GM19468 (cell line): ENCODE results near the gene TNFSF9.

Source experiments
- ATAC-seq: cut with Tn5 transposase; IDR thresholded peaks from one replicate; pipeline ENCODE4 v1.9.1; 2021; ENCODE audit warnings: mild to moderate bottlenecking, moderate library complexity, moderate number of reproducible peaks; ENCODE audit not compliant: unreplicated experiment; ENCODE audit errors: extremely low read depth

TNFSF9 gene, protein sequence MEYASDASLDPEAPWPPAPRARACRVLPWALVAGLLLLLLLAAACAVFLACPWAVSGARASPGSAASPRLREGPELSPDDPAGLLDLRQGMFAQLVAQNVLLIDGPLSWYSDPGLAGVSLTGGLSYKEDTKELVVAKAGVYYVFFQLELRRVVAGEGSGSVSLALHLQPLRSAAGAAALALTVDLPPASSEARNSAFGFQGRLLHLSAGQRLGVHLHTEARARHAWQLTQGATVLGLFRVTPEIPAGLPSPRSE

DNA sequence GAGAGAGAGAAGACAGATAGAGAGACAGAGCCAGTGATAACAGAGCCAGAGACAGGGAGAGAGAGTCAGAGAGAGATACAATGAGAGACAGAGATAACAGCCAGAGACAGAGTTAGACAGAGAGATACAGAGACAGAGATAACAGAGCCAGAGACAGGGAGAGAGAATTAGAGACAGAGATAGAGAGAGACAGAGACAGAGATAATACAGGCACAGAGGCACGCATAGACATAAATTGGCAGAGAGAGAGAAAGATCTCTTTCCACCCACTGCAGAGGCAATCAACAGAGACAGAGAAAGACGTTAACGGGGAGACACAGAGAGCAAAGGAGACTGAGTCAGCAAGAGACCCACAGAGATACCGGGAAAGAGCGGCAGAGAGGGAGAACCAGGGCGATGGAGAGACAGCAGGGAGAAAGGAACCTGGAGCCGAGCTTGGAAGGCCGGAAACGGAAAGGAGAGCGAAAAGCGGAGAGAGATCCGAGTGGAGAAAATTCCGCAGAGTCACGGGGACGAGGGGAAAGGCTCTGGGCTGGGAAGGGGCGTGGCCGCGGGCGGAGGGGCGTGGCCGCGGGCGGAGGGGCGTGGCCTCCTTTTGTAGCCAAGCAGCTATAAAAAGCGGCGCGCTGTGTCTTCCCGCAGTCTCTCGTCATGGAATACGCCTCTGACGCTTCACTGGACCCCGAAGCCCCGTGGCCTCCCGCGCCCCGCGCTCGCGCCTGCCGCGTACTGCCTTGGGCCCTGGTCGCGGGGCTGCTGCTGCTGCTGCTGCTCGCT, at the start of gene TNFSF9:
TNFSF9 (plus strand) TSS at position 641 of the 777 bp plus-strand sequence; CDS start at position 652, 11 bp downstream.
- no peak for ATAC-seq

DNA sequence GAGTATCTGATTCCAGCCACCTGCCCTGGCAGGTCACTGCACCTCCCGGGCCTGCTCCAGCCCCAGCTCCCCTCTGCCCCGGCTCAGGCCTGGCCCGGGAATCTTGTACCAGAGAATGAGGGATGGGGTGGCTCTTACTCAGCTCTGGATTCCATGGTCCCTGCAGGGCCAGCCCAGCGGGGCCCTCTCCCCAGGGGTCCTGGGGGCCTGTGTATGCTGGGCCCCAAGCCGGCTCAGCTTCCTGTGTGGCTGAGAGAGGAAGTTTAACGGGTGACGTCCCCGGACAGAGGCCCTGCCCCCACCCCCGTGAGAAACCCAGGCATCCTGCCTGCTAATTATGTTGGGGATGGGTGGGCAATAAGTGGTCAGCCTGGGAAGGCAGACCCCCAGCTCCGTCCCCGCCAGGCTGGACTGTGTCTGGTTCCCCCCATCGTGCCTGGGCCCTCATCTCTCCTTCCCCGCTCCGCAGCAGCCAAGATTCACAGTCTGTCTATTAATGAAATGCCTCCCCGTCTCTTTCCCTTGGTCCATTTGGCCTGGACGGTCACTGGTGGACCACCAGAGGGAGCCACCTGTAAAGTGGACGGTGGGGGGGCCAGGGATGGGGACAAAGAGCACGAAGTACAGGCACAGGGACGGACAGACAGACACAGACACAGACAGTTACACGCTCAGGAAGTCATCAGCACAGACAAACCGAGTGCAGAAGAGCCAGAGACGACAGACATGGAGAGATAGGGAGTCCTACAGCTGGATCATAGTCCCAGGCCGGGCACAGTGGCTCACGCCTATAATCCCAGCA, 49.1 kb upstream of the TNFSF9 start, which contains the start of gene DENND1C:
DENND1C (minus strand) TSS at position 247 of the 802 bp plus-strand sequence; CDS start at position 155, 92 bp downstream.
- ATAC-seq = peak; percentile 32

DNA sequence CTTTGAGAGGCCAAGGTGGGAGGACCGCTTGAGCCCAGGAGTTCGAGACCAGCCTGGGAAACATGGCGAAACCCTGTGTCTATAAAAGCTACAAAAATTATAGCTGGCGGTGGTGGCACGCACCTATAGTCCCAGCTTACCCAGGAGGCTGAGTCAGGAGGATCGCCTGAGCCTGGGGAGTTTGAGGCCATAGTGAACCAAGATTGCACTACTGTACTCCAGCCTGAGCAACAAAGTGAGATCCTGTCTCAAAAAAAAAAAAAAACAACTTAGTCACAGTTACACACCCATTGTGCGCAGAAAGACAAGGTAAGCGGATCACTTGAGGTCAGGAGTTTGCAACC, 48.5 kb upstream of the TNFSF9 start:
- no peak for ATAC-seq

DNA sequence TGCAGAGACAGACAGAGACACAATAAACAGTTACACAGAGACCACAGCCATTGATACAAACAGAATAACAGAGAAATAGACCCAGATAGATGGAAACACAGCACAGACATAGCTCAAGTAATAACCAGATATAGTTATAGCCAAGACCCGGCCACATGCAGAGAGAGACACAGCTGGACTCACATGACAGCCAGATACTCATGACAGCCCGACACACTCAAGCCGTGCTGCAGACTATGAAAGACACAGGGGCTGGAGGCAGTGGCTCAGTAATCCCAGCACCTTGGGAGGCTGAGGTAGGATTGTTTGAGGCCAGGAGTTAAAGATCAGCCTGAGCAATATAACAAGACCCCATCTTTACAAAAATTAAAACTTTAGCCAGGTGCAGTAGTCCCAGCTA, 47.6 kb upstream of the TNFSF9 start:
- no peak for ATAC-seq

DNA sequence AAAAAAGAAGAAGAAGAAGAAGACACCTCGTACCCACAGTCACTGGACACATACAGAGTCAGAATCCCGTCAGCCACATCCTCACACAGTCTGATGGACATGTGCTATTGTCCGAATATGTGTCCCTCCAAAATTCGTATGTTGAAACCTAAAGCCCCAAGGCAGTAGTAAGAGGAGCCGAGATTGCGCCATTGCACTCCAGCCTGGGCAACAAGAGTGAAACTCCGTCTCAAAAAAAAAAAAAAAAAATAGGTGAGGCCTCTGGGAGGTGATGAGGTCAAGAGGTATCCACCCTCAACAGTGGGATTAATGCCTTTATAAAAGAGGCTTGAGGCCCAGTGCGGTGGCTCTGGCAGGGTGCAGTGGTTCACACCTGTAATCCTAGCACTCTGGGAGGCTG, 46.6 kb upstream of the TNFSF9 start:
- no peak for ATAC-seq

DNA sequence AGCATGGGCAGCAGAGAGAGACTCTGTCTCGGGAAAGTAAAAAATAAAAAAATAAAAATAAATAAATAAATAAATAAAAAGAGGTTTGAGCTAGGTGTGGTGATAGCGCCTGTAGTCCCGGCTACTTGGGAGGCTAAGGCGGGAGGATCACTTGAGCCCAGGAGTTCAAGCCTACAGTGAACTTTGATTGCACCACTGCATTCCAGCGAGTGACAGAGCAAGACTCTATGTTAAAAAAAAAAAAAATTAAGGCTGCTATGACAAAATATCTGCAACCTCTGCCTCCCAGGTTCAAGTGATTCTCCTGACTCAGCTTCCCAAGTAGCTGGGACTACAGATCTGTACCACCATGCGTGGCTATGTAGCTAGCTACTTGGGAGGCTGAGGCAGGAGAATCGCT, 46.0 kb upstream of the TNFSF9 start:
- no peak for ATAC-seq

DNA sequence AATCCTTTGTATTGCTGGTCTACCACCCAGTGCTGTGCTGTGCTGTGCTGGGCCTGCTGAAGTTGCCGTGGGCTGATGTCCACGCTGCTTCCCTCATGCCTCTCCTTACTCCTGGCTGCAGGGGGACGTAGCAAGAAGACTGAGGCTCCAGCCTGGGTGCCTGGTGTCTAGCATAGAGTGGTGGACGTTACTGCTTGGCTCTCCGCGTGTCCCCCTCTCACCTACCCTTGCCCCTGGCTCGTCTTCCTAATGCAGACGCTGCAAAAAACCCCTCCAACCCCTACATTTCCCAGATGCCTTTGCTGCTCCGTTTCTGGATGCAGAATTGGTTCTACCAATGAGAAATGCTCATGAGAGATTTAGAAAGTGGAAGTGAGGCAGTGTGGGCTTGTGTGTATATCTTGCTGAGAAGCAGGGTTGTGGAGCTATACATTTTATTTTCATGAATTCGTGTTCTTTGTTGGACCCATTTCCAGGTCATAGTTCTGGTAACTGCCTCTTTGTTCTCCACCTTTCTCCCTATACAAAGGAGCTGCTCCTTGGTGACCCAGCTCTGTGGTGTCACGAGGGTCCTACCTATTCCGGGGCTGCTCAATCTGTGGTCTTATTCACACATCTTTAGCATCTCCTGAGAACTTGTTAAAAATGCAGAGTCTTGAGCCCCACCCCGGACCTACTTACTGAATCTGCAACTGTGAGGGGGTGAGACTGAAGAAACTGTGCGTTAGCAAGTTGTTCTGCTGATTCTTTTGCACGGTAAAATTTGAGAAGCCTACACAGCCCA, 41.4 kb upstream of the TNFSF9 start:
- ATAC-seq = no peak

DNA sequence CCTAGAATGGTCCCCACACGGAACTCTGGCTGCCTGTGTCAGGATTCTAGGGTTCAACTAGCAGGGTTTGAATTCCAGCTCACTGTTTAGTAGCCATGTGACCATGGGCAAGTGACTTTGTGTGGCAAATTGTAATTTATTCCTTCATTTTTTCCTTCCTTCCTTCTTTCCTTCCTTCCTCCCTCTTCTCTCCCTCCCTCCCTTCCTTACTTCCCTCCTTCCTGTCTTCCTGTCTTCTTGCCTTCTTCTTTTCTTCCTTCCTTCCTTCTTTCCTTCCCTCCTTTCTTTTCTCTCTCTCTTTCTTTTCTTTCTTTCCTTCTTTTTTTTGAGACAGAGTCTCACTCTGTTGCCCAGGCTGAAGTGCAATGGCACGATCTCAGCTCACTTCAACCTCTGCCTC, 40.7 kb upstream of the TNFSF9 start:
- no peak for ATAC-seq

DNA sequence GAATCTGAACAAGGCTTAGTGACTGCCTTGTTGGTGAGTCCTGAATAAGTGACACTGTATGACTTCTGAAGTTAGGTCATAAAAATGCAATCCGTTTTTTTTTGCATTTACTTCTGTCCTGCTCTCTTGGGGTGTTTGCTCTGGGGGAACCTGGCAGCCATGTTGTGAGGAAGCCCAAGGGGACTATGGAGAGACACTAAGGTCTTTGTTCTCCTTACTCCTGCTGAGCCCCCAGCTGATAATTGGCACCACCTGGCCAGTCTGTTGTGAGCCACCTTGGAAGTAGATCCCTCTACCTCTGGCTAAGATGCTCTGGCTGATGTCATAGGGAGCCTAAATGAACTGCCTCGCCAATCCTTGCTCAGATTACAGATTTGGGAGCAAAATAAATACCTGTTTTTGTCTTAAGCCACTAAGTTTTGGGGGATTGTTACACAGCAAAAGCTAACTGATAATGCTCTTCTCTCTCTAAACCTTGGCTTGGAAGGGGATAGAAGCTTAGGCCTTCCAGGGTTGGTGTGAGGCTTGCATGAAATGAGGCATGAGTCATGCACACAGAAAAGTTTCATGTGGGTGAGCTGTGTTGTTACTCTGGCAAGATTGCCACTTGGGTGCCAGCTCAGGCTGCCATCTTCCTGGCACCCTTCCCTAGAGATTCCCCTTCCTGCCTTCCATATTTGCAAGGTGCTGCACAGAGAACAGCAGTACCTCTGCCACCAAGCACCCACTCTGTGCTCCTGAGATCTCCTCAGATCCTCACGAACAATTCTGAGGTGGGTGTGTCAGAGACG, 38.8 kb upstream of the TNFSF9 start:
- ATAC-seq = no peak

DNA sequence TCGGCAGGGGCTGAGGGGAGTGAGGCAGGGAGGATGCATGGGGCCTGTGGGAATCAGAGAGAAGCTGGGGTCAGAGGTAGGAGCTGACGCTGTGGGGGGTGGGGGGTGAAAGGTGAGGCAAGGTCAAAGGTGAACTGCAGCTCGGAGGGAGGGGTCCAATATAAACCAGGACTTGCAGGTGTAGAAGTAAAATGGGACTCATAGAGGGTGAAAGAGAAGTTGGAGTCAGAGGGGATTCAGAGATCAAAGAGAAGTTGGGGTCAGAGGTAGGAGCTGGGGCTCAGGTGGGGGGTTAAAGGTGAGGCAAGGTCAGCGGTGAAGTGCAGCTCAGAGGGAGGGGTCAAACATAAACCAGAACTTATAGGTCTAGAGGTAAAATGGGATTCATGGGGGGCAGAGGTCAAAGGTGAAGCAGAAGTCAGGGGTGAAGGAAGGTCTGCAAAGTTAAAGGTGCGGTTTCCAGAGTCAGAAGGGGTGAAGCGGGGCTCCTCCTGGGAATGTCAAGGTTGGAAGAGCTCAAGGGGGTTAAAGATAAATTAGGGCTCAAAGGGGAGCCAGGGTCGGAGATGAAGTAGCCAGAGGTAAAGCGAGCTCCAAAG, 36.3 kb upstream of the TNFSF9 start:
- no peak for ATAC-seq

DNA sequence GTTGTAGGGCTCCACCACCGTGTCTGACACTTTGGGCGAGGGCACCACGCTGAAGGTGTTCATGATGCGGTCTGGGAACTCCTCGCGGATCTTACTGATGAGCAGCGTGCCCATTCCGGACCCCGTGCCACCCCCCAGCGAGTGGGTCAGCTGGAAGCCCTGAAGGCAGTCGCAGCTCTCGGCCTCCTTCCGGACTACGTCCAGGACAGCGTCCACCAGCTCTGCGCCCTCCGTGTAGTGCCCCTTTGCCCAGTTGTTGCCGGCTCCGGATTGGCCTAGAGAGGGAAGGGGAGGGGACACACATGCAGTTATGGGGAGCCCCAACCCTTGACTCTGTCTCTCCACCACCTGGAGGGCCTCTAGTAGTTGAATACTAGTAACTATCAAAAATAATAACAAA, 34.9 kb upstream of the TNFSF9 start:
- ATAC-seq = no peak

DNA sequence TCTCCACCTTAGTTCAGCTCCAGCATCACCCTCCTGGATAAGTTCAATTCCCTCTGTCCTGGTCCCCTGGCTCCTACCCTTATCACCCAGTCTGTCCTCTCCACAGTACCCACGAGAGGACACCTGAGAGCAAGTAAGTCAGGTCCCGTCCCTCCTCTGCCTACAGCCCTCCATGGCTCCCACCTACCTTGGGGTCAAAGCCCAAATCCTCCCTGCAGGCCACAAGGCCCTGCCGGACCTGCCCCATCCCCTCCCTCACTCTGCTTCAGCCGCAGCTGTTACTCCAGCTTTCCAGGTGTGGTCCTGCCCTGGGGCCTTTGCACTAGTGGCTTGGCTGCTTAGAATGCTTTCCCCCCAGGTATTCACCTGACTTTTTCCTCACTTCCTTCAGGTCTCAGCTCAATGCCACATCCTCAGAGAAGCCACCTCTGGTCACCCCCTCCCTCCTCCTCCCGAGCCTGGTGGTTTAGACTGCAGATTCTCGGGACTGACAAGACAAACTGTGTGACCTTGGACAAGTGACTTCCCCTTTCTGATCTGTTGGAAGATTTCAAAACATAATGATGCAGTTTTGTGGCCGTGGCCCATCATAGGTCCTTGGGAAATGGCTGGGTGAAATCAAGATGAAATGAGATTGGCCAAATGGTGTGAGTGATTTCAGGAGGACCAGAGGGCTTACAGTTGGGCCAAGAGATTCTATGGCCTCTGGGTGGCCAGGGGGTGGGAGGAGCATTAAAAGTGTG, 32.4 kb upstream of the TNFSF9 start:
- no peak for ATAC-seq

DNA sequence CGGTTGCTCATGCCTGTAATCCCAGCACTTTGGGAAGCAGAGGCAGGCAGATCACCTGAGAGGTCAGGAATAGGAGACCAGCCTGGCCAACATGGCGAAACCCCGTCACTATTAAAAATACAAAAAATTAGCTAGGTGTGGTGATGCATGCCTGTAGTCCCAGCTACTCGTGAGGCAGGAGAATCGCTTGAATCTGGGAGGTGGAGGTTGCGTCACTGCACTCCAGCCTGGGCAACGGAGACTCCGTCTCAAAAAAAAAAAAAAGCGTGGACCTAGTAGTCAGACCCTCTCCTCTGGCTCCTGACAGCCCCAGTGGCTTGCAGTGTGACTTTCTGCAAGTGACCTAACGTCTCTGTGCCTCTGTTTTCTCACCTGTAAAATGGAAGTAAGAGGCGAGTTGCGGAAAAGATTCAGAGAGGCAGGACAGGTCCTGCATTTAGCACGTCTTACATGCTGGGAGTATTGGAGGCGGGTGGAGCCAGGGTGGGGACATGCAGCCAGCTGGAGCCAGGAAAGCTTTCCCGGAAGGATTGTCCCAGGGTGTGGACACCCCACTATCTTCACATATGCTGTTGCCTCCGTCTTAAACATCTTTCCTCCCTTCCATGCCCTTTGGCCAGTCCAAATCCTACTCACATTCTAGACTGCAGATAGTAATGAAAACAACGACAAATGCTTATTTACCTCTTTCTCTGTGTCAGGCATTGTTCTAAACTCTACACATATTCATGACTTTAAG, 31.6 kb upstream of the TNFSF9 start:
- no peak for ATAC-seq

DNA sequence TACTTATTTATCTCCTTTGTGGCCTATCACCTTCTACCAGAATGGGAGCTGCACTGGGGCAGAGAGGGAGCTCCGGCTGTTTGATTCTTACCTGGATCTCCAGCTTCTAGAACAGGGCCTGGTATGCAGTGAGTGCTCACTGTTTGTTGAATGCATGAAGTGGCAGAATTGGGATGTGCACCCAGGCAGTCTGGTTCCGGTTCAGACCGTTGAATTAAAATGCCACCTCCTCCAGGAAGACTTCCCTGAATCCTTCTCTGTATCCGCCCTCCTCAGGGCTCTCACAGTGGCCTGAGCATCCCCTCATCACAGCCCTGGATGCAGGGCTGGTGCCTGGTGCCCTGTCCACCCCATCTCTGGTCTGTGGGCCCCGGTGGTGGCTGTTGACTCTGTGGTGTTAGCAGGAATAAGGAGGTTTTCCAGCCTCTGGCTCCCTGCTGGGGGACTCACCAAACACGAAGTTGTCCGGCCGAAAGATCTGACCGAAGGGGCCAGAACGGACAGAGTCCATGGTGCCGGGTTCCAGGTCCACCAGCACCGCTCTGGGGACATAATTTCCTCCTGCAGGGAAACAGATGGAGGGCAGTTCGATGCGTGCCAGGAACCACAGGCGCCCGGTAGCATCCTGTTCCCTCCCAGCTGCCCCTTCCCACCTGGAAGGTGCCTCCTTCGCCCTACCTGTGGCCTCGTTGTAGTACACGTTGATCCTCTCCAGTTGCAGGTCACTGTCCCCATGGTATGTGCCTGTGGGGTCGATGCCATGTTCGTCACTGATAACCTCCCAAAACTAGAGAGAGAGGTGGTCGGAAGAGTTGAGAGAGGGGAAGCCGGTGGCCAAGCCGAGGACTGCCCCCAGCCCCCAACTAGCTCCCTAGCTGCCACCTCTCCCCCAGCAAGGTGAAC, 29.7 kb upstream of the TNFSF9 start:
- ATAC-seq = no peak

DNA sequence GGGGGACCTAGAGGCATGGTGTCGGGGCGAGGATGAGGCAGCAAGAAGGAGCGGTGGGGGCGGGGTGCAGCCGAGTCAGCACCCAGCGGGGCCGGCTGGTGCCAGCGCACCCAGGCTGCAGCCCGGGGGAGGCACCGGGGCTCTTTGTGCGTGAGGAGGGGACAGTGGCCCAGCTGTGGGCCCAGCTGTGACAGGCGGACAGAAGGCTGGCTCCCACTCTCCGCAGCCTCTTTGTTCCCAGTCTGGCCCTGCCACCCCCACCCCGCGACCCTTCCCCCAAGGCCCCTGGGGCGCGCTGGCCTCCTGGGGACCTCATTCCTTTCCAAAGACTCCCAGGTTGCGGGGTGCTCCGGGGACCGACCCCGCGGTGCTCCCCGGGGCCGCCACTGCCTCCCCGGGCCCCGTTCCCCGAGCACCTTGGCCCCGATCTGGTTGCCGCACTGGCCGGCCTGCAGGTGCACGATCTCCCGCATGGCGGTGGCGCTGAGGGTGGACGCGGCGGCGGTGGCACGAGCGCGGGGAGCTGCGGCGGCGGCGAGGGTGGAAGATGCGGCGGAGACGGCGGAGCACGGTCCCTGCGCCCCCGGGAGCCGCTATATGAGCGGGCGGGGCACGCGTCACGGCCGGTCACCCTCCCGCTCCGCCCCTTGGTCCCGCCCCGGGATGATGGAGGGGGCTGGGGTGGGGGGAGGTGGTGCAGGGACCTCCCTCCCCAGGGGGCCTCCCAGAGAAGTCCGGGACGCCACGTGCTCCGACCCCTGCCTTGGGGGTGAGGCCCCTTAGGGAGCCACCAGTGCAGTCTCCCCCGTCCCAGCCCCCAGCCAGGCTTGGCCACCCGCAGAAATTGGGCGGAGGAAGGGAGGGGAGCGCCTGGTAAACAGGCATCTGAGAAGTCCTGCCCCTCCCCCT, 28.8 kb upstream of the TNFSF9 start, which contains the start of gene TUBB4A:
TUBB4A (minus strand) TSS at position 570 of the 909 bp plus-strand sequence; CDS start at position 473, 97 bp downstream.
- ATAC-seq = no peak
